Endothelial cell of umbilical vein (primary cell): ENCODE measurements around the gene FNDC5. TPM values are rescaled to one million over a fixed set of nuclear protein-coding genes. Genes with fewer than 3 reads are reported as not detected.

ENCODE experiments used
- BruUV-seq: library from RNA; stranded (reverse); fragments of 400-500 nt; replicated peaks from 2 replicates; lab custom pipeline; 2021; lab: Mats Ljungman, UMichigan
- CTCF ChIA-PET: fragments of 300-600, 350-600 bp; sonication (Branson Sonifier 250); formaldehyde crosslinking; loops from one replicate; lab custom pipeline; 2021; ENCODE audit warnings: antibody characterized with exemption, inconsistent platforms; lab: Charles Lee
- POLR2A ChIA-PET: fragments of 300-600, 350-600 bp; sonication (Branson Sonifier 250); formaldehyde crosslinking; loops from one replicate; lab custom pipeline; 2021; ENCODE audit warnings: antibody characterized with exemption, inconsistent platforms; lab: Charles Lee
- DNase-seq: peaks from one replicate; pipeline ENCODE4 v3.0.0-alpha.2; 2011; ENCODE audit warnings: low read depth, low spot score
- FAIRE-seq: peaks from 2 replicates; lab custom pipeline; 2011; peaks lifted over from hg19 to GRCh38; lab: Jason Lieb, UNC
- H2AFZ ChIP-seq: 2 replicates; pipeline ENCODE4 v1.6.0; 2012; ENCODE audit warnings: low read depth, low read length, control low read depth, inconsistent platforms
- H3K27ac ChIP-seq: 2 replicates; pipeline ENCODE4 v1.5.1; 2011; ENCODE audit warnings: low read depth, mild to moderate bottlenecking, control low read depth, low read length, moderate library complexity; ENCODE audit not compliant: insufficient read depth
- H3K27me3 ChIP-seq, 2 experiments: 2 replicates each; pipeline versions ENCODE4 v1.6.0 to v1.6.1; 2011; ENCODE audit warnings: low read length in 2 of 2, mixed read lengths in 1 of 2; ENCODE audit not compliant: control insufficient read depth in 2 of 2, insufficient read depth in 2 of 2
- H3K36me3 ChIP-seq, 2 experiments: 2 replicates in 1 of 2; 3 replicates in 1 of 2; pipeline ENCODE4 v1.5.1; 2011; ENCODE audit warnings: low read length in 2 of 2, mild to moderate bottlenecking in 1 of 2, moderate library complexity in 1 of 2; ENCODE audit not compliant: control insufficient read depth in 2 of 2, insufficient read depth in 2 of 2; ENCODE audit errors: extremely low read depth in 1 of 2
- H3K4me1 ChIP-seq: 3 replicates; pipeline ENCODE4 v1.5.1; 2011; ENCODE audit warnings: mild to moderate bottlenecking, low read length; ENCODE audit not compliant: control insufficient read depth, insufficient read depth; ENCODE audit errors: extremely low read depth
- H3K4me2 ChIP-seq: 2 replicates; pipeline ENCODE4 v1.6.1; 2011; ENCODE audit warnings: low read length, control low read depth, mixed read lengths; ENCODE audit not compliant: insufficient read depth
- H3K4me3 ChIP-seq, 3 experiments: fragments of 200-600 bp in 1 of 3; sonication (generic), shearing (Covaris generic) in 1 of 3; replicated peaks in 1 of 3; 2 replicates each; pipeline ENCODE4 v1.5.1; 2011 to 2016; ENCODE audit warnings: control low read depth in 3 of 3, low read length in 3 of 3, mild to moderate bottlenecking in 2 of 3, inconsistent platforms in 1 of 3, low read depth in 1 of 3, moderate library complexity in 1 of 3; ENCODE audit not compliant: insufficient read depth in 1 of 3
- H3K79me2 ChIP-seq: 2 replicates; pipeline ENCODE4 v1.6.0; 2012; ENCODE audit warnings: low read length, inconsistent platforms; ENCODE audit not compliant: control insufficient read depth, insufficient read depth
- H3K9ac ChIP-seq: replicated peaks from 2 replicates; pipeline ENCODE3; 2011; ENCODE audit warnings: low read length, control low read depth; ENCODE audit not compliant: insufficient read depth; ENCODE audit errors: extremely low read depth
- H3K9me1 ChIP-seq: replicated peaks from 3 replicates; pipeline ENCODE4 v1.6.0; 2011; ENCODE audit warnings: mild to moderate bottlenecking, low read length; ENCODE audit not compliant: control insufficient read depth, insufficient read depth; ENCODE audit errors: extremely low read depth
- H3K9me3 ChIP-seq: replicated peaks from 2 replicates; pipeline ENCODE4 v1.5.1; 2012; ENCODE audit warnings: low read length, inconsistent platforms; ENCODE audit not compliant: control insufficient read depth, insufficient read depth
- H4K20me1 ChIP-seq: replicated peaks from 2 replicates; pipeline ENCODE3; 2011; ENCODE audit warnings: mild to moderate bottlenecking, low read length; ENCODE audit not compliant: control insufficient read depth, insufficient read depth; ENCODE audit errors: extremely low read depth
- EZH2 ChIP-seq: IDR thresholded peaks from 2 replicates; pipeline ENCODE4 v1.6.1; 2012; ENCODE audit warnings: borderline replicate concordance, low read depth, mild to moderate bottlenecking, moderate library complexity, low read length, inconsistent platforms; ENCODE audit not compliant: severe bottlenecking
- FOS ChIP-seq: IDR thresholded peaks from 2 replicates; pipeline ENCODE4 v1.6.1; 2011; ENCODE audit warnings: mild to moderate bottlenecking, low read length, moderate library complexity, borderline replicate concordance; ENCODE audit not compliant: insufficient read depth
- GATA2 ChIP-seq: IDR thresholded peaks from 2 replicates; pipeline ENCODE4 v1.7.0; 2011; ENCODE audit warnings: low read depth, mild to moderate bottlenecking, moderate library complexity, mixed read lengths, low read length; ENCODE audit not compliant: insufficient read length, insufficient read depth
- JUN ChIP-seq: IDR thresholded peaks from 2 replicates; pipeline ENCODE4 v1.6.1; 2011; ENCODE audit warnings: borderline replicate concordance, low read depth; ENCODE audit not compliant: insufficient read length, insufficient read depth
- MYC ChIP-seq: IDR thresholded peaks from one replicate; pipeline ENCODE4 v1.6.1; 2011; ENCODE audit warnings: mild to moderate bottlenecking, low read depth, low read length
- POLR2A ChIP-seq: IDR thresholded peaks from 2 replicates; pipeline ENCODE4 v1.6.1; 2012; ENCODE audit warnings: low read depth, mild to moderate bottlenecking, control low read depth, low read length
- POLR2AphosphoS5 ChIP-seq: IDR thresholded peaks from 2 replicates; pipeline ENCODE4 v1.6.1; 2012; ENCODE audit warnings: low read depth, mild to moderate bottlenecking, control low read depth, low read length, moderate library complexity; ENCODE audit not compliant: insufficient read depth
- dilution Hi-C: fragments of 300-500 bp; cut with MboI; formaldehyde crosslinking; loops from one replicate; pipeline ENCODE4 v1.15.0; 2019; ENCODE audit warnings: low sequenced_read_pairs; ENCODE audit not compliant: extremely low pct_ligation_motif_present
- intact Hi-C: fragments of 100-400 bp; cut with micrococcal nuclease; formaldehyde crosslinking; loops from one replicate; pipeline ENCODE4 v1.10.0; 2022
- polyA plus RNA-seq, 4 experiments: library from polyadenylated mRNA; depleted of rRNA in 3 of 4; stranded (reverse) in 3 of 4; unstranded in 1 of 4; fragments of >200 nt; gene quantifications; 2 replicates each; pipeline versions ENCODE4 v1.2.1 to v1.2.3, GENCODE V29; 2011 to 2012; ENCODE audit warnings: missing spikeins in 1 of 4
- total RNA-seq: library from RNA; stranded (reverse); gene quantifications from 2 replicates; pipeline ENCODE4 v1.2.3, GENCODE V29; 2021
- TF ChIP-seq, protein P1 (sequence below), 2 donors: IDR thresholded peaks; 1 replicate in 1 of 2; 2 replicates in 1 of 2; pipeline ENCODE4 v1.5.1; 2011; ENCODE audit warnings: low read length in 2 of 2, mild to moderate bottlenecking in 2 of 2, moderate library complexity in 2 of 2, control low read depth in 1 of 2, inconsistent platforms in 1 of 2, low read depth in 1 of 2; ENCODE audit not compliant: insufficient read depth in 1 of 2; ENCODE audit errors: extremely low read depth in 1 of 2
- TF ChIP-seq, protein P2 (sequence below): IDR thresholded peaks from 2 replicates; pipeline ENCODE4 v1.6.1; 2011; ENCODE audit not compliant: insufficient read depth, insufficient read length

The FNDC5 gene
- total and polyA plus RNA-seq, 2 donors (not counting 3 experiments of a cell fraction or from before 2014, with no cell fraction given): 0.14 to 0.64 TPM

DNA sequence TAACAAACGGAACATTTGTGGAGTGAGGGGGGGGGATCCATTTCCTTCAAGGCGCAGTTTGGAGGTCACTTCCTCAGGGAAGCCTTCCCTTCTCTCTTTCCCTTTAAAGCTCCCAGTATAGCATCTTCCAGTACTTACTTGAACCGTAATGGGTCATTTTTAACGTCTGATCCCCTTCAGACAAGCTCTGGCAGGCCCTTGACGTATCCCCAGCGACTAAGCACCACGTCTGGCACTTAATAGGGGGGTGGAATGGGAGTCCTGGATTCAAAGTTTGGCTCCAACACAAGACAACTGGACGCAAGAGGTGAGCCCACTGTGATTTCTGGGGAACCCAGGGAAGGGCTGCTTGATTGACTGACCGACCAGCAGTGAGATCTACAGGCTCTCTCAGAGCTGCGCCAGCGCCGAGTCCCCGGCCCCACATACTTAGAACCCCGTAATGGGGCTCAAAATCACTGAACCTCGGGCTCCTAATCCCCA lies 54.0 kb downstream of the FNDC5 start:
- peak overlapping the region; percentile 90 for H3K9ac ChIP-seq
- H3K79me2 ChIP-seq: peaks cover 64% of the 10 kb centered on the region
- ChIA-PET POLR2A (no interaction called here), CTCF (interaction anchor here (0.8 kb wide), 1 partner anchor 166 kb away, joined by 3 read pairs; the partner anchor contains the start of gene RBBP4)
- peak; percentile 44 for FAIRE-seq
- peaks cover 25% of the 10 kb centered on the region for H3K4me1 ChIP-seq
- H3K9me1 ChIP-seq: no peaks in the 10 kb centered on the region
- H3K27me3 ChIP-seq: no peaks in the 10 kb centered on the region
- dilution Hi-C loops: no loop called here
- H3K4me3 ChIP-seq: peak overlapping the region; percentile 54 to 92 (median 83)
- H4K20me1 ChIP-seq: peaks cover 3% of the 10 kb centered on the region
- peak overlapping the region; percentile 60 for H3K27ac ChIP-seq
- no peaks in the 10 kb centered on the region for H3K9me3 ChIP-seq
- H2AFZ ChIP-seq: peak overlapping the region; percentile 18
- H3K4me2 ChIP-seq: peak overlapping the region; percentile 80
- BruUV-seq: TSS peak; percentile 59
- TF ChIP-seq POLR2AphosphoS5 (no peak), POLR2A (no peak), JUN (no peak), FOS (no peak), MYC (no peak), EZH2 (no peak), GATA2 (no peak)
- TF ChIP-seq, protein P1, sequence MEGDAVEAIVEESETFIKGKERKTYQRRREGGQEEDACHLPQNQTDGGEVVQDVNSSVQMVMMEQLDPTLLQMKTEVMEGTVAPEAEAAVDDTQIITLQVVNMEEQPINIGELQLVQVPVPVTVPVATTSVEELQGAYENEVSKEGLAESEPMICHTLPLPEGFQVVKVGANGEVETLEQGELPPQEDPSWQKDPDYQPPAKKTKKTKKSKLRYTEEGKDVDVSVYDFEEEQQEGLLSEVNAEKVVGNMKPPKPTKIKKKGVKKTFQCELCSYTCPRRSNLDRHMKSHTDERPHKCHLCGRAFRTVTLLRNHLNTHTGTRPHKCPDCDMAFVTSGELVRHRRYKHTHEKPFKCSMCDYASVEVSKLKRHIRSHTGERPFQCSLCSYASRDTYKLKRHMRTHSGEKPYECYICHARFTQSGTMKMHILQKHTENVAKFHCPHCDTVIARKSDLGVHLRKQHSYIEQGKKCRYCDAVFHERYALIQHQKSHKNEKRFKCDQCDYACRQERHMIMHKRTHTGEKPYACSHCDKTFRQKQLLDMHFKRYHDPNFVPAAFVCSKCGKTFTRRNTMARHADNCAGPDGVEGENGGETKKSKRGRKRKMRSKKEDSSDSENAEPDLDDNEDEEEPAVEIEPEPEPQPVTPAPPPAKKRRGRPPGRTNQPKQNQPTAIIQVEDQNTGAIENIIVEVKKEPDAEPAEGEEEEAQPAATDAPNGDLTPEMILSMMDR (IDR thresholded peaks at IDR 0.05; ENCODE audit: extremely low read depth in 1 of 2, insufficient read depth in 1 of 2, low read depth in 1 of 2, low read length in 2 of 2): no peak
- TF ChIP-seq, protein P2, sequence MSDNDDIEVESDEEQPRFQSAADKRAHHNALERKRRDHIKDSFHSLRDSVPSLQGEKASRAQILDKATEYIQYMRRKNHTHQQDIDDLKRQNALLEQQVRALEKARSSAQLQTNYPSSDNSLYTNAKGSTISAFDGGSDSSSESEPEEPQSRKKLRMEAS: no peak
- peak; percentile 67 for DNase-seq
- intact Hi-C loops: loop anchor here (1.0 to 5.0 kb wide), 5 partner anchors 22 to 316 kb away; partner anchors contain the start of genes AZIN2 and RBBP4
- no peaks in the 10 kb centered on the region for H3K36me3 ChIP-seq
